Fibroblast of the conjunctiva (primary cell): ENCODE measurements around the gene LRP5.

Experiments used
- DNase-seq: peaks from one replicate; pipeline ENCODE4 v3.0.0-alpha.2; 2010; ENCODE audit warnings: low read depth

Gene LRP5

DNA sequence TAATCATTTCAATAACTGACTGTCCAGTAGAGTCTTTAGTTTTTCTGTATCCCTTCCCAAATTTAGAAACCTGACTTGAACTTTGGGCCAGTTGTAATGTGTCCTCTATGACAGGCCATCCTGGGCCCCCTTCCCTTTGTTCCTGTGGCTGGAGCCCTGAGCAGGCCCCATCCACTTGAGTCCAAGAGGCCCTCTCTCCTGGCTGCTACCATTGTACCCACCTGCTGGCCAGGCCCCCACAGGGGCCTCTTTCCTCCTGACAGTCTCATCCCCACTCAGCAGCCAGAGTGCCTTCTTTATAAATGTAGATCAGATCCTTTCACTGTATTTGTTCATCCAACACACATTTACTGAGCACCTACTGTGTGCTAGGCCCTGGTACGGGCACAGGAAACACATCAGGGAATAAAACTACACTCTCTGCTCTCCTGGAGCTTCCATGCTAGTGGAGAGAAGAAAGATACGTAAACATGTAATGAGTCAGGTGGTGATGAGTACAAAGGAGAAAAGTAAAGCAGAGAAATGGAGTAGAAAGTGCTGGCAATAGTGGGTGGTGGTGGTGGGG lies 2.7 kb upstream of the LRP5 start:
- no peak for DNase-seq

DNA sequence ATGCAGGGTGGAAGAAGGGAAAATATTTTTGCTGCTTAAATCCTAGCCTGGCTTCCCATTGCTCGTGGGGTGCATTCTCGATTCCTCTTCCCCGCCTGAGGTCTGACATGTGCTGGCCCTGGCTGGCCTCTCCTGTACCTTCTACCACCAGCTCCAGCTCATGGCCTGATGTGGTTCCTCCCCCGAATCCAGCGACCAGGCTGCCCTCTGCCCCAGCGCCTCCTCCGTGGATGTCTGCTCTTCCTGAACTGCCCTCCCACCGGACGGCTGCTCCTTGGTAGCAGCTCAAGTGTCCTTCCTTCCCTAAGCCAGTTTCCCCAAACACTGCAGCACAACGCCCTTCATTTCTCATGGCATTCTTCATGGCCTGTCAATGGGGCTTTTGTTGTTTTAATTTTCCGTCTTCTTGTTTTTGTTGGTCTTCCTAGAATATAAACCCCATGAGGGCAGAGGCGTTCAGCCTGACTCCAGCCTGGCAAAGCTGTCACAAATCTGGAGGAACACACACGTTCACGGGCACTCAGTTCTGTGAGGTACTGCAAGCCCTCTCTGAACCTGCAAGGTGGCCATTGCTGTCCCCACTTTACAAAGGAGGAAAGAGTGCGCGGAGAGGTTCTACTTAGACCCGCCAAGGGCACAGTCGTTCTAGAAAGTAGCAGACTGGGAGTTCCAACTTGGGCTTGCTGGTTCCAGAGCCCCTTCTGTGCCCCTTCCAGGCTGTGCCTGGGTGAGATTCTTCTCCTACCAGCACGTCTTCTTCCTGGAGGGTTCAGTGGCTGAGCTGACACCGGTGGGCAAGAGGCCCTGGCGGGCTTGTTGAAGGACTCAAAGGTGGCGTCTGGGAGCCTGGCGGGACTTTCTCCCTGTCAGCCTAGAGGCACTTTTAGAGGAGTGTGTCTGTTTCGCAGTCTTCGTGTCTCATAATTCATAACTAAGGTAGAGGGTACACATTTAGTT lies 953 bp upstream of the LRP5 start:
- no peak for DNase-seq

DNA sequence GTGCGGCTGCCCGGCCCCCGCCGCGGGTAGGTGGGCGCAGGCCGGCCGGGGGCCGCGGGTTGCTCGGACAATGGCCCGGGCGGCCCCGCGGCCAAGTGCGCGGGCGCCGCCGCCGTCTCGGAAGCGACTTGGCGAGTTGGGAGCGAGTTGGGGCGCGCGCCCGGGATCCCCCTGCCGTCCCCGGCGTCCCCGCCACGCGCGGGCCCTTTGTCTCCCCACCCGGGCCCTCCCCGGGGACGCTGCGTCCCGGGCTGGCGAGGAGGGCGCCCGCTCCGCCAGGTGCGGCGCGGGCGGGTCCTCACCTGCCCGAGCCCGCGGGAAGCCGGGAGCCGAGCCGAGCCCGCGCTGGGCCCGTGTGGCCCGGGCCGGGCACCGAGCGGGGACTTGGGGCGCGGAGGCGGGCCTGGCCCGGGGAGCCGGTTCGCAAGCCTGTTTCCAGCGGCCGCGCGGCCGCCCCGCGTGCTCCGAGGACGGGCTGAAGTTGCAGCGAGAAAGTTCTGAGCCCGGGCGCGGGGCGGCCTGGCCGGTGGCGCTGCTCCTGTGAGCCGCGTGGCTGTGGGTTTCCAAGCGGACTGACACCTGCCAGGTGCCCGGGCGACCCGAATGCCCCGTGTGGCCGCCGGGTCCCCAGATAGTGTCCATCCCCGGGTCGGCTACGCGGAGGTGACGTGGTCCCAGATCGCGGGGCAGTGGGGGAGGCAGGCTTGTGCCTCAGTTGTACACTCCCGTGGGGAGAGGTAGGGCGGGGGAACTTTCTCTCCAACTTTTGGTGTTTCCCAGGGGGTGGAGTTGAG lies 586 bp downstream of the LRP5 start:
- no peak for DNase-seq

DNA sequence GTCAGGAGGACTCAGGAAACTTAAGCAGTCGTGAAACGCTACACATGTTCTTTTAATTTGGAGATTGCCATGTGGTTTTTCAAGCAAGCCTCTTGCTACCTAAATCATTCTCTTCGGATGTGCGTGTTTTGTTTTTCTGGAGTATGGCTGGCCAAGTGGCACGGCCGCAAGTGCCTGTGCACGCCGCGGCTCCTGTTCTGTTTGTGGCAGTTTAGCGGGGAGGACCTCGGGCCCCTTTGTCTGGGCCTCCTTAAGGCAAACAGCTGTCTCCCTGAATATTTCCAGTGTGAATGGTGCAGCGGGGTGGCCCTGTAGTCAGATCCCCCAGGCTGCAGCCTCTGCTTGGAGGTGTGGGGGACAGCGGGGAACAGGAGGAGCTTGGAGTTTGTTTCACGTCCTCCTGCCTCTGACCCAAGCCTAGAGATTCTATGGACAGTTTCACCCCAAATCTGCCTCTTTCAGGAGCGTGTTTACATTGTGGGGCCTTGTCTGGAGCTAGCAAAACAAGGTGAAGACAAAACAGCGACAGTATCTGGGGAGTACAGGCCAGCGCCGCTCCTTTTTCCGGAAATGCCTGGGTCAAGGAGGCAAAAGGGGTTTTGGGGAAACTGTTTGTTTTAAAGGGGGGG lies 1.3 kb downstream of the LRP5 start:
- DNase-seq, result no peak

DNA sequence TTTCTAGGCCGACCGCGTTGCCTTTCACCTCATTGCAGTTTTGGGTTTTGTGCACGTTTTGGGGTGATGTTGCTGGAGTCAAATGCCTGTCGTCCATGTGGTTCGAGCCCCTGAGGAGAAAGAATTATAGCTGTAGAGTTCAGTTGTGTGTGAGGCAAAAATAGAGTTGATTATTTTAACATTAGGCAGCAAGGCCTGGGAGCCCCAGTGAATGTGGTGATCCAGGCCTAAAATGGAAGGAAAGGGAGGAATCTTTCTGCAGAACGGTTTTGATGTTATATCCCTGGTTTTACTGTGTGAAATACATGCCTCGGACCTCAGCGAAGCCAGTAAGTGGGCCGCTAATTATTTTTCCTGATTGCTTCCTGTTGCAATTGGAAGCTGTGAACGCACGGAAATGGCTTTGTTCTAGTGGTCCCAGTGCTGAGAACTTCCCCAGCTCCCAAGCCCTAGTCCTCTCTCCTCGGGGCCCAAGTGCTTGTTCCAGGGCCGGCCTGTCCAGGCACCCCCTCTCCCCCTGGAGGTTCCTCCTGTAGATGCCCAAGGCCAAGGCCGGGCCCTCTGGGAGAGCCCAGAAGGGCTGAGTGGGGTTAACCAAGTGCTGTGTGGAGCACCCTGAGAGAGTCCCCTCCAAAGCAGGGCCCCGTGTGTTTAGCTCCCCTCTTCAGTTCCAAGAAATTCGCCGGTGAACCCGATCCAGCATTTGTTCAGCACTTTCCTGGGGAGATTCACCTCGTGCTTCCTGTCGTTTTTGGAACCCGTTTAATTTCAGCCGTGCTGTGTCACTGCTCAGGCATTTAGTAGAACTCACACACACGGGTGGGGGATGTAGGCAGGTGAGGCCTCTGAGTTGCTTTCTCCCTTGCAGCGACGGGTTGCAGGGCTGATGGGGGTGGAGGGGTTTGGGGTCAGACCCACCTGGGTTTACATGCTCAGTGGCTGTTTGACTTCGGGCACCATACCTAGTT lies 2.1 kb downstream of the LRP5 start:
- DNase-seq, result no peak

DNA sequence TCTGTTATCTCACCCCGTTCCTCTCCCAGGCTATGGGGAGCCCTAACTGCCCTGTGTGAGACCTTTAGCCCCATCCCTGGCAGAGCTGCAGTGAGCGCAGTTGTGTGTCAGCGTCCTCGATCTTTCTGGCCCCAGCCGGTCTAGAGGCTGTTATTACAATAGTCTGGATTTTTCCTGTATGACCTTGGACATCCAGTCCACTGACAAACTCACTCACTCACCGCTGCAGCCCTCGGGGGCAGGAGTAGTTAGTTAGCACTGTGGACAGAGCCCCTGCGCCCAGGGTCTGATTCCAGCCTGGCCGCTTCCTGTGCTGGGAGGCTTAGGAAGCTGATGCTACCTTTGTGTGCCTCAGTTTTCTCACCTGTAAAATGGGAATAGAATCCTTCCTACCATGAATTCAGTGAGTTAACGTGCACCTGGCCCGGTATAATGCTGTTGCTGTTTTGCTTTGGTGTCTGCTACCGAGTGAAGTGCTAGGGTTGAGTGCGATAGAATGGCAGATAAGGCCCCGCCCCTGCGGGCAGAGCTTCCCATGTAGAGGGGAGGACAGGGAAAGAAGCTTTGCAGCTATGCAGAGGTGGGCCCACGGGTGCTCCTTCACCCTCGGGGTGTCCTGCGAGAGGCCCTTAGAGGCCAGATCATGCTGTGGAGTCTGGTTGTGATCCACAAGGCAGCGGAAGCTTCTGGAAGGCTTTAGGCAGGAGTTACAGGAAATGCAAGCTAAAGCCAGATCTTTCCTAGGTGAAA lies 3.0 kb downstream of the LRP5 start:
- DNase-seq, result no peak

DNA sequence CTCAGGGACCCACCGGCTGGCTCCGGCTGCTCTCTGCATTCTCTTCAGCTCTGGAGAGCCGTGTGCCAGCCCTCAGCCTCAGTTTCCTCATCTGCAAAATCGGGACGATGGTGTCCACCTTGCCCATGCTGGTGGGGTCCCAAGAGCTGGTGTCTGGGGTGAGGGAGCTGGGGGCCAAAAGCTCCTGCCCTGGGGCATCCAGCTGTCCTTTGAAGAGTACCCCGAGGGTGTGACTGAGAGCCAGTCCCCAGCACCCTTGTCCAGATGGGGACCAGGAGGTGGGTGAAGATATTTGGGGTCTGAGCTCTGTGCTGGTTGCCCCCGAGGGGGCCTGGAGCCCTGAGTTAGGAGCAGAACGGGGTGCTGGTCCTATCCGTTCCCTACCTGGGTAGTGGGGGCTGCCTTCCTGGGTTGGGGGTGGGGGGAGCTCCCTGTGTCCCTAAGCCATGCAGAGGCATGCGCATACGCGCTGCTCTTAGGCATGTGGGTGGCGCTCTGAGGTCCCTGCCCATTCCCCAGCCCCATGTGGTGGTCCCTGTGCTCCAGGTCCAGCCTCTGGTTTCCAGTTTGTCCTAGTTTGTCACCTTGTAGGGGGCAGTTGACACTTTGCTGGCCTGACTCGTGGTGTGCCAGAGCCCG lies 4.9 kb downstream of the LRP5 start:
- no peak for DNase-seq

DNA sequence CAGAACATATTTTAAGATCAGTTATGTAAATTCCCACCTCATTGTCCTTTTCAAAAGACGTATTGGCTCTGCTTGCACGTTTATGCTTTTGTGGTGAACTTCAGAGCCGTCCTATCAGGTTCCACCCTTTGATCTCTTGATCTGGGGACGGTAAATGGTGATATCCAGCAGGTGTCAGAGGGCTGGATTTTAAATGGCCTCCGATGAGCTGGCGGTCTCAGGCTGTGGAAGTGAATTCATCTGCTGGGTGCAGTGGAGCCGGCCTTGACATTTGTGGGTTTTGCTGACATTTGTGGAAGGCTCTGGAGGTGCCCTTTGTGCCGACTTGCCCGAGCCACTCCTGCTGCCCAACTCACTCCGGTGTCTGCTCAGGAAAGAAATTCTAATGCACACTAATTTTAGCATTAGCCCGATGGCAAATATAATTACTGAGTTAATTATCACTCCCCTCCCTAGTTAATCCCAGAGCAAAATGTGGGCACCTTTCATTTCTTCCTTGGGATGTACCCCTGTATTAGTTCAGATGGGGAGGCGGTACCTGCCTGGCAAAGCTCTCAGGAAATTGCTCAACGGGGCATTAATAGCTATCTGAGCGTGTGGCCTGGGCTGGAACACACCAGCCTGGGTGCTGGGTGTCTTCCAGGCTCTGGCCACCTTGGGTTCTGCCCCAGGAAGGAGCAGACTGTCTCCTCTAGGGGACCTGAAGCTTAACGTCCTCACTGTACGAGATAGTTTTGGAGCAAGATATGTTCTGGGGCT lies 9.1 kb downstream of the LRP5 start:
- DNase-seq, result no peak

DNA sequence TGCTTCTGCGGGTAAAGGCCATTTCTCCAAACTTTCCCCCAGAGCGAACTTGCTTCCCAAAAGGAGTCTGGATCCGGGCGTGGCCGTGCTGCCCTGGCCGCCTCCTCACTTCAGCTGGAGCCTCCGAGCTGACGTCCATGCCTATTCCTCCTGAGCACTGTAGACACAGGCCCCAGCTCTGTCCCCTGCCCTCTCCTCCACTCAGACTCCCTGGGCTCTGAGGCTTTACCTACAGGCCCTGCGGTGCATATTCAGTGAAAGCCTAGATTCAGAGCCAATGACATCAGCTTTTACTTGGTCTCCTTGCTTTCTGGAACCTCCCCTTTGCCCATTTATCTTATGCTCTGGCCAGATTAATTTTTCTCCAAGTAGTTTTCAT lies 9.7 kb downstream of the LRP5 start:
- no peak for DNase-seq

DNA sequence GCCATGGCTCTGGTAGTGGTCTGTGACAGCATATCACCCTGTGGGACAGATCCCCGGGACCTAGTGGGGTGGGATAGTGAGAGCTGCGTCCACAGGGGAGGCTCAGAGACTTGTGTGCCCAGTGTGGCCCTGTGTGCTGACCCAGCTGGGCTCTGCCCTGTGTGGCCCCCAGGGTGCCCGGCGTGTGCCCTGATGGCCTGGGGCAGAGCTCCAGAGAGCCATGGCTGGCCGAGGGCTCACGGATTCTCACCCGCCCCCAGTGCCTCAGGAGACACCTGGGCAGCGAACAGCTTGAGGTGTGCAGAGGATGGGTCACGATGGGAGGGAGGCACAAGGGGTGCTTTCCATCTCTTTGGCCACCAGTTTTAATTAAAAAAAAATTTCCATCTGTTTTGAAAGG lies 11.8 kb downstream of the LRP5 start:
- no peak for DNase-seq

DNA sequence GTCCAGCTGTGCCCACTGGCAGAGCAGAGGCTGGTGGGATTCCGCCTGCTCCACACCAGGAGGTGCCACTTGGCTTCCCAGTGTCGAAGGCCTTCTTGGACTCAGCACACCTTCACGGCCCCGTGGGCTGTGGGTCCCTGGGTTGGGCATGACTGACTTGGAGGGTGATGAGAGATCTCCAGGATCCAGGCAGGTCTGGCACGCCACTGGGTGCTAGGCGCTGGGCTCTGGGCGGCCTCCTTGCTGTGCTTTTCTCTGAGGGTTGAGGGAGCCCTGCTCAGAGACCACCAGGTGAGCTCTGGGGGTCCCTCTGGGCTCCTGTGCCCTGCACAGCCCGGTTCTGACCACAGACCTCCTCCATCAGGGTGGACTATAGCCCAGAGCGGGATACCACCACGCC lies 12.3 kb downstream of the LRP5 start:
- no peak for DNase-seq

DNA sequence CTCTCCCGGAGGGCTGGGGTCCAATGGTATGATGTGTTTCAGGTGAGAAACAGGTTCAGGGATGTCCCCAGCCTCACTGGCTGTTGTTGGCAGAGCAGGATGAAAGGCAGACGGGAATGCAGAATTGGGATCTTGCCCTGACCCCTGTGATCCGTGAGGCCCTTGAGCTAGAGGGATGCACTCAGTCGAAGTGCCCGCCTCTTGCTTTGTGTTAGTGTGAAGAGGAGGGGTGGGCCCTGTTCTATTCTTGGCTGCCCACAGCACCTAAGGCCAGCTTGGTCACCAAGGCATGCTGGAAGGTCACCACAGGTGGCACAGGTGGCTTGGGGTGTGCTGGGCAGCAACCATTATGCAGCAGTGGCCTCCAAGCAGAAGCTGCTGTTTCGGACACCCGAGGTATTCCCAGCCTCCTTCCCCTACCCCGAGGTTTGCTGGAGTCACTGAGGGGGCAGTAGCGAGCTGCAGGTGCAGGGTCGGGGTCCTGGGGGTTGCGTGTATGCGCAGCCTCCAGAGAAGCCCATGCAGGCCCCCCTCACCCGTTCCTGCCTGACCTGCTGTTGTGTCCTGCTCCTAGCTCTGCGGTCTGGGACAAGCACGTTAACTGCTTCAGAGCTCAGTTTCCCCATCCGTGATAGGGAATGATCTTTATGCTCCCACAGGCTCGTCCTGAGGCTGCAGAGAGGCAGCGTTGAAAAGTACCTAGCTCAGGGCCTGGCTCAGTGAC lies 13.0 kb downstream of the LRP5 start:
- no peak for DNase-seq

DNA sequence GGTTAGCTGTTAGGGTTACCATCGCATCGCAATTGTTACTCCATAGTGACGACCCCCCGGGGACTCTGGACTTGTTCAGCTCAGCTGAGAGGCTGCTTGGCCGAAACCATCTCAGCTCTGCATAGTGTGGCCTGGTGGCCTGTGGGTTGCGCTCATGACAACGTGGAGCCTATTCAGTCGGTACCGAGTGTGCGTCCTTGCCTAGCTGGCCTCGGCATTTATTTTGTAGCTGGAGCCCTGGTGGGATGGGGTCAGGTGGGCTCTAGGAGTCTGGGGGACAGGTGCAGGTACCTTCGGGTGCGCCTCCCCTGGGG lies 13.5 kb downstream of the LRP5 start:
- no peak for DNase-seq

DNA sequence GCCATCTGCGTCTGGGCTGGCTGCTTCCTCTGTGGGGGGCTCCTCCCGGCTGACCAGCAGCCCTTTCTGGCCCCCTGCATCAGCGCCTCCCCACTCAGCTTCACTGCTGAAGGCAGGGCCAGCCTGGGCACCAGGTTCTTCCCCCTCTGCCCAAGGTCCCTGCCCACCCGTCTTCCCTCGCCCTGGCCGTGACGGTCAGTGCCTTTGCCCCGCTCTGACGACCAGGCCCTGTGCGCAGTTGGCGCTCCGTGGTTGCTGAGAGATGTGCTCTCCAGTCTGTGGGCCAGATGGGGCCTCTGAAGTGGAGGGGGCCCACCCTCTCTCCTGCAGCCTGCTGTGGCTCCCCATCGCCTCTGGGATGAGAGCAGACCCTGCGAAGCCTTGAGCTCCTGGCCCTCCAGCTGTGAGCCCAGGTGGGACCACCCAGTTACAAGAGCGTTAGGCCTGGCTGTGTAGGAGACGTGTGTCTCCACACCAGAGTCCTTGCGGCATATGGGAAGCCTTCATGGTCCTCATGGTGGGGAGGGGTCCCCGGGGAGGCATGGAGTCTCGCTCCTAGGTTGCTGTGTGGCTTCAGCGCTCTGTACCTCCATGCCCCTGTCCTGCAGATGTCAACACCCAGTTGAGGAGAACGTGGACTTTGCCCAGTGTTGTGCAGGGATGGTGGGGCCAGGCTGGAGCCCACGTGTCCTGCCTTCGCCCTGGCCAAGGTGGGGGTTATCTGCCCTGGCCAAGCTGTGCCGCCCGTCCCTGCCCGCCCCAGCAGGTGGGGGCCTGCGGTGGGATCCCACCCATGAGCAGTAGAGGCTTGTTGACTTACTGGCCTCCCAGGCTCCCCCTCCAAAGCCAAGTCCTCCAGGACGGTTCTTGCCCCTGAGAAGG lies 14.2 kb downstream of the LRP5 start:
- DNase-seq, result no peak

DNA sequence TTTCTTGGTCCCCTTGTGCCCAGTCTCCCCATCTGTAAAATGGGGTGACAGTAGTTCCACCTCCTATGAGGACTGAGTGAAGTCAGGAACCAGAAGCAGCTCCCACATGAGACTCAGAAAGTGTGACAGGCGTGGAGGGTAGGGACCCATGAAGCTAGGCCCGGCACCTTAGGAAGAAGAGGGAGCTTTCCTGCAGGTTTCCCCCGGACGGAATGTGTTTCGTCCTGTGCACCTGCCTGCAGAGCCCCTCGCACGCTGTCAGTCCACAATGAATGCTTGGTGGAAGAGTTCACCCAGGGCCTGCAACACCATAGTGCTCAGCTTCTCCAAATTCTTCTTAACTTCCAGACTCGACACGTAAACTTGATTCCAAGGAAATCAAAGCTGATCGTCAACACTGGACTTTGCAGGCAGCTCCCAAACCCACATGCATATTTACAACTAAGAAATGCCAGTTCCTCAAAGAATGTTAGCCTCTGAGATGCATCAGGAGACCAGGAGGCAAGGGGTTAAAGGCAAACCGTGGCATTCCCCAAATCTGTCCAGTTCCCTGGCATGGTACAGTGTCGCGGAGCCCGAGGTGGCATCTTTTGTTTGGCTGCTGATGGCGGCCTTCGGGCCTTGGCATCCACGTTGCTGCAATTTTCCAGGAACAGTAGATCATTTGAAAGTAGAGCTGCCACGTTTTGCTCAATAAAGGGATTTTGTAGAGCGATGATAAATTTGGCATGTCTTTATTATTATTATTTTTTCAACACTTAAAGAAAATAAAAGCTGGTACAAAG lies 15.4 kb downstream of the LRP5 start:
- no peak for DNase-seq

DNA sequence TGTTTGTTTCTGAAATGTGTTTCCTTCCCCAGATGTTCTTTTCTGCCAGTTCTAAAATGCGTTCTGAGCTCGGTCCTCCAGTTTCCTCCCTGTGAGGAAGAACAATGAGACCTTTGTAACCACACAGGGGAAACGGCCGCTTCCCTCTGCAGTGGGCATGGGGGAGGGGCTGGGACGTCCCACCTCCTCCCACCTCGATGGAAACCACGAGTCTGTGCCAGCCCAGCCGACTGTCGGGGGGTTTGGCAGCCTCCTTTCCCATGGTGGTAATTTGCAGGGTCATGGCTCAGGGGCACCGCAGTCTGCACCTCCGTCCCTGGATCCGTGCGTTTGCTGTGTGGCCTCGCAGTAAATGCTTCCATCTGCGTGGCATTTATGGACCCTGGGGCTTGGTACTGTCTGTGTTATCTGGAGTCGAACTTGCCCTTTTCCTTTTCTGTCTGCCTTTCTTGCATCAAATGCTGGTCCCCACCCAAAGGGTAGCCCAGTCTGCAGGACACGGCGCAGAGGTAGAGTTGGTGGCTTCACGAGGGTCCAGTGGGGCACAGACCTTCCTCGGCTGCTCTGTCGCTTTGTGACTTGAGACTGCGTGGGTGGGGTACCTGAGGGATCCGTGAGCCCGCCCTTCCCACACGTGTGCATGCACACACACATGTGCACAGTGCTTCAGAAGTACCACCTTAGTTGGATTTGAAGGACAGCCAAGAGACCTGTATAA lies 16.1 kb downstream of the LRP5 start:
- no peak for DNase-seq
